Rectal smooth muscle tissue (tissue), 1 donor: ENCODE results near the gene CHIT1.

Experiments
- H3K27ac ChIP-seq: one replicate; pipeline ENCODE4 v1.7.0; 2013; ENCODE audit warnings: low read depth, low read length, inconsistent platforms
- H3K27me3 ChIP-seq: one replicate; pipeline ENCODE4 v1.7.0; 2013; ENCODE audit warnings: low read length; ENCODE audit not compliant: control insufficient read depth, insufficient read depth
- H3K36me3 ChIP-seq: one replicate; pipeline ENCODE4 v1.7.0; 2013; ENCODE audit warnings: low read length; ENCODE audit not compliant: control insufficient read depth, insufficient read depth
- H3K4me1 ChIP-seq: one replicate; pipeline ENCODE4 v1.7.0; 2013; ENCODE audit warnings: low read length; ENCODE audit not compliant: control insufficient read depth, insufficient read depth
- H3K4me3 ChIP-seq: one replicate; pipeline ENCODE4 v1.7.0; 2013; ENCODE audit warnings: low read length
- H3K9ac ChIP-seq: one replicate; pipeline ENCODE4 v1.7.0; 2013; ENCODE audit warnings: low read length

The CHIT1 gene

DNA sequence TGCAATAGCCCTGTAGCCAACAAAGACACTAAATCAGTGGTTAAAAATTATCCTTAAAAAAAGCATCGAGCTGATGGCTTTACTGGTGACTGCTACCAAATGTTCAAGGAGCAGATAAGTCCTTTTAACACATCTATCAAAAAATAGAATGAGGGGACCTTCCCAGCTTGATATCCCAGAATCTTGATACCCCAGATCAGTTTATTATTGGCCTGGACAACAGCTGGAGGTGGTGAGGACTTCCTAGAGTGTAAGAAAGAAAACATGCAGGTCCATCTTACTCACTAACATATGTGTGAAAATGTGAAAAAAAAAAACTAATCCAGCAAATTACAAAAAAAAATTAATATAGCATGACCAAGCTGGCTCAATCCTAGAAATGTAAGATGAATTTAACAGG is 21.3 kb downstream of the CHIT1 start:
- Histone ChIP-seq H3K9ac (no peak overlapping the region), H3K4me1 (no peaks in the 10 kb centered on the region), H3K4me3 (no peak overlapping the region), H3K27me3 (no peaks in the 10 kb centered on the region), H3K36me3 (no peaks in the 10 kb centered on the region), H3K27ac (no peak overlapping the region)

DNA sequence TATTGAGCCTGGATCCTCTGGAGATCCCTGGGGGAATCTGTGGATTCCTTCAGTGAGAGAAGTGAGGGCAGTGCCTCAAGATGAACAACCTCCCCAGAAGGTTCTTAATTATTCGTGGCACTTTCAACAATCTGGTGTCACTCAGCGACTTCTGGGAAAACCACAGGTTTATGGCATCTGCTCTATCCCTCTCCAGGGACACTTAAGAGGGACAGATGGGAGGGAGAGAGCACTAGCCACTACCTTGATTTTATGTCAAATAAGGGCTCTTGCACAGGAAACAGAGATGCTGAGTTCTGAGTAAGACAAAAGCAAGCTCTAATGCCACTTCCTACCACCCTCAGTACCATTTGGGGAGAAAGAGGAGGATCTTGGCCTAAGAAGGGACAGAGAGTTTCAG is 21.7 kb downstream of the CHIT1 start:
- H3K9ac ChIP-seq: no peak overlapping the region

DNA sequence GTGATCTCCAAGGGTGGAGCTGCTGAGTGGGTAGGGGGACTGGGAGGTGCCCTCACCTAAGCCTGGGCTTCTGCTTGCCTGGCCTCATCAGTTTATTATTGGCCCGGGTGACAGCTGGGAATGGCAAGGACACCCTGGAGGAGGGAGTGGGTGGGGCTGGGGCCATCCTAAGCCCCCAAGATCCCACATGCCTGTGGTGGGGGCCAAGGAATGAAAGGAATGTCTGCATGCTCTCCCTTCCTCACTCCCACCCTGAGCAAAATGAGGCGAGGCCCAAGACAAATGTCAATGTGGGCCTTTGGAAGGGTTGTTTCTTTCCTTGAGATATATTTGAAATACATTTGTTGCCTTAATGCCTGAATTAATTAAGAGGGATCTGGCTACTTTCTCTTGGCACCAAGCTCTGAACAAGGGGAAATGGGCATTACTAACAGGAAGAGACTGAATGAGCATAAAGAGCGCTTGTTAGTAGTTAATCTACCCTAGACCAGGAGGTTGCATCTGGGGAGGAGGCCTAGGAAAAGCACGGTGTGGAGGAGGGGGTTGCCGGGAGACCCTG is 23.3 kb downstream of the CHIT1 start:
- Histone ChIP-seq H3K36me3 (no peaks in the 10 kb centered on the region), H3K27me3 (no peaks in the 10 kb centered on the region), H3K27ac (no peak overlapping the region), H3K4me3 (no peak overlapping the region), H3K4me1 (no peaks in the 10 kb centered on the region), H3K9ac (no peak overlapping the region)

More for the DNA sequence above, 21.7 kb downstream of the CHIT1 start:
- Histone ChIP-seq H3K4me1 (no peaks in the 10 kb centered on the region), H3K36me3 (no peaks in the 10 kb centered on the region), H3K27me3 (no peaks in the 10 kb centered on the region), H3K27ac (no peak overlapping the region), H3K4me3 (no peak overlapping the region)

DNA sequence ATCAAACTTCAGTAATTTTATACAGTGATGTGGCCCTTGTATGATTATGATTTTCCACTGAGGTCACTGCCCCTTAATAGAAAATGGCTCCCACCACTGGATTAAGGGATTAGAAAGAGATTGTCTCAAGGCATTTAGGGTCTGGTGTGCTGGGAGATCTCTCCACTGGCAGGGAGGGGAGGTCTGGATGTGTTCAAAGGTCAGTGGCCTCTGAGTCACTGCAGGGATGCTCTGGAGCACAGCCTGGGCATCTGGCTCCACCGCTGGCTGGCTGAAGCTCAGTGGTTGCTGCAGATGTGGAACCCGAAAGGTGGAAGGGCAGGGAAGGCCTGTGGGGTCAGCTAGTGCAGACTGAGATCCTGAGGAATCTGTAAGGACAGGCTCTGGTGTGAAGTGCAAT is 24.7 kb downstream of the CHIT1 start:
- H3K27me3 ChIP-seq: no peaks in the 10 kb centered on the region
- no peak overlapping the region for H3K27ac ChIP-seq
- H3K4me1 ChIP-seq: no peaks in the 10 kb centered on the region
- H3K4me3 ChIP-seq: no peak overlapping the region
- H3K9ac ChIP-seq: no peak overlapping the region
- H3K36me3 ChIP-seq: no peaks in the 10 kb centered on the region

GRCh38 chr1:203202431-203203245 is 26.8 kb downstream of the CHIT1 start:
- Histone ChIP-seq H3K27ac (no peak overlapping the region), H3K27me3 (no peaks in the 10 kb centered on the region), H3K9ac (no peak overlapping the region), H3K36me3 (no peaks in the 10 kb centered on the region), H3K4me3 (no peak overlapping the region), H3K4me1 (no peaks in the 10 kb centered on the region)

DNA sequence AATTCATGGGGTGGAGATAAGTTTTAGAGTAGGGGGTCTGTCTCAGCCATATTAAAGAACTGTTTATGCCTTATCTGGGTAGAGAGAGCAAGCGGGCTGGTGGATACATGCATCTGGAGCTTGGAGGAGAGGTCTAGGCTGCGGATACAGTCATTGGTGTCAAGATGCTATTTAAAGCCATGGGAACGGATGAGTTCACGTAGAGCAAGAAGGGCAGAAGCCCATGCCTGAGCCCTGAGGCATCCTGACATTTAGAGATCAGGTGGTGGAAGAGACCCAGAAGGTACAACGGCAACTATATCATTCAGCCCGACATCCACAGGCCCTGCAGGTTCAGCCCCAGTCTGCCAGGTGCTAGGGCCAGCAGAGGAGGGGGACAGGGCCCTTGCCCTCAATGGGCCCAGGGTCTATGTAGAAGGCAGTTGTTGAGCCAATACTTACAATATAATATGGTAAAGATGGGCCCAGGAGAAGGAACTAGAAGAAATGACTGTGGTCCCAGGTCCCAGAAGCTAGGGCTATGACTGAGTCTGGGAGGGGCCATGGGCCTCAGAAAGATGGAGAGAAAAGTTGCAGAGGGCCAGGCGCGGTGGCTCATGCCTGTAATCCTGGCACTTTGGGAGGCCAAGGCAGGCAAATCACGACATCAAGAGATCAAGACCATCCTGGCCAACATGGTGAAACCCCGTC is 27.8 kb downstream of the CHIT1 start:
- Histone ChIP-seq H3K4me3 (no peak overlapping the region), H3K4me1 (no peaks in the 10 kb centered on the region), H3K27ac (no peak overlapping the region)

GRCh38 chr1:203200916-203201315 is 28.6 kb downstream of the CHIT1 start:
- H3K27me3 ChIP-seq: no peaks in the 10 kb centered on the region
- H3K27ac ChIP-seq: no peak overlapping the region
- H3K4me3 ChIP-seq: no peak overlapping the region
- no peaks in the 10 kb centered on the region for H3K4me1 ChIP-seq
- no peaks in the 10 kb centered on the region for H3K36me3 ChIP-seq
- no peak overlapping the region for H3K9ac ChIP-seq

More for the DNA sequence above, 27.8 kb downstream of the CHIT1 start:
- Histone ChIP-seq H3K9ac (no peak overlapping the region), H3K36me3 (no peaks in the 10 kb centered on the region), H3K27me3 (no peaks in the 10 kb centered on the region)

GRCh38 chr1:203199816-203200571 is 29.5 kb downstream of the CHIT1 start:
- Histone ChIP-seq H3K27me3 (no peaks in the 10 kb centered on the region), H3K36me3 (no peaks in the 10 kb centered on the region), H3K9ac (no peak overlapping the region), H3K4me1 (no peaks in the 10 kb centered on the region), H3K4me3 (no peak overlapping the region), H3K27ac (no peak overlapping the region)

DNA sequence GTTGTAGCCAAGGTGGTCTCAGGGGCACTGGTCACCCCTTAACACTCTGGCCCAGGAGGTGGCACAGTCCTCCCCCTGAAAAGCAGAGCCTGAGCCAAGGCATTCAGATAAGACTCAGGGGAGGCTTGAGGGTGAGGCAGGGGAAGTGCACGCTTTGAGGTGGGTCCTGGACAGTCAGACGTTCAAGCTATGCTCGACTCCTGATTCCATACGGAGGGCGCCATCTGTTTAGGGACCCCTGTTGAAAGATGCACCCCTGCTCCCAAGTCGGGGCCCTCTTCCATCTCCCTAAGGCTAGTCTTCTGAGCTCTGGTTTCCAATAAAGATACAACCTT is 30.0 kb downstream of the CHIT1 start:
- Histone ChIP-seq H3K9ac (no peak overlapping the region), H3K4me3 (no peak overlapping the region), H3K4me1 (no peaks in the 10 kb centered on the region), H3K27ac (no peak overlapping the region), H3K36me3 (no peaks in the 10 kb centered on the region), H3K27me3 (no peaks in the 10 kb centered on the region)

DNA sequence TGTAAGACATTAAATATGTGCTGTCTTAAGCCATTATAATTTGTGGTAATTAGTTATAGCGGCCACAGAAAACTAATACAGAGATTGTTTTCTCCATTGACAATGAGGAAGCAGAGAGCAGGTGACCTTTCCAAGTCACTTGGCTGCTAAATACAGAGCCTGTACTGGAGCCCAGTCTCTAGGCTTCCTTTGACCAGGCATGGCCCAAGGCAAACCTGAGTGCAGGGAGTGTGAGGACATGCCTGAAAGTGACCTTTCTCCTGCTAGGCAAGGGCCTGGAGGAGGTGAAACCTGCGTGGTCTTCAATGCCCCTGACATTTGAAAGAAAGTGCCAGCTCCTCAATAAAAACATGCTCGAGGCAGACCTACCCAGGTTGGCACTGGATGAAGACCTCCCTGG is 30.5 kb downstream of the CHIT1 start:
- Histone ChIP-seq H3K27me3 (no peaks in the 10 kb centered on the region), H3K4me3 (no peak overlapping the region), H3K27ac (no peak overlapping the region), H3K36me3 (no peaks in the 10 kb centered on the region), H3K9ac (no peak overlapping the region), H3K4me1 (no peaks in the 10 kb centered on the region)

DNA sequence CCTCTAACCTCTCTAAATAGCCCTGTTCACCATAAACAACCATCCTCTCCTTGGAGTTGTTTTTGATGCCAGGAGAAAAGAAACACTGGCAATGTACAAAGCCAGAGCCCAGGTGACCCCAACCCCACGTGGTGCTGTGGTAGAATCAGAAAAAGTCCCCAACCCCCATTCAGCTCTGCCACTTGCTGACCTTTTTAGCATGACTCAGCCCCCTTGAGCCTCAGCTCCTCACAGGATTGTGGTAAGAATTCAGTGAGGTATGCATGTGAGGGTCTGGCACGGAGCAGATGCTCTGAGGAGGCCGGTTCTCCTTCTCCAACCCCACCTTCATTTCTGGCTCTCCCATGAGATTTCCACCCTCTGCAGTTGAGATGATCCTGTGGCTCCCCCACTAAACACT is 31.8 kb downstream of the CHIT1 start:
- H3K36me3 ChIP-seq: no peaks in the 10 kb centered on the region
- no peak overlapping the region for H3K4me3 ChIP-seq
- no peaks in the 10 kb centered on the region for H3K4me1 ChIP-seq
- H3K27ac ChIP-seq: no peak overlapping the region
- no peaks in the 10 kb centered on the region for H3K27me3 ChIP-seq
- H3K9ac ChIP-seq: no peak overlapping the region

GRCh38 chr1:203196371-203196770 is 33.1 kb downstream of the CHIT1 start:
- Histone ChIP-seq H3K27me3 (no peaks in the 10 kb centered on the region), H3K36me3 (no peaks in the 10 kb centered on the region), H3K4me1 (no peaks in the 10 kb centered on the region), H3K4me3 (no peak overlapping the region), H3K9ac (no peak overlapping the region), H3K27ac (no peak overlapping the region)
